Caco-2 (cell line): ENCODE measurements around the gene RASSF10. TPM values are rescaled to one million over a fixed set of nuclear protein-coding genes. Genes with fewer than 3 reads are reported as not detected.

Source experiments
- BruUV-seq: library from RNA; stranded (reverse); fragments of 400-500 nt; replicated peaks from 2 replicates; lab custom pipeline; 2021; lab: Mats Ljungman, UMichigan
- CTCF ChIA-PET: fragments of 300-600 bp; sonication (Branson Sonifier 250); formaldehyde crosslinking; loops from one replicate; lab custom pipeline; 2022; ENCODE audit warnings: antibody characterized with exemption; lab: Charles Lee
- POLR2A ChIA-PET: fragments of 300-600 bp; sonication (Branson Sonifier 250); formaldehyde crosslinking; loops from one replicate; lab custom pipeline; 2022; ENCODE audit warnings: antibody characterized with exemption; lab: Charles Lee
- DNase-seq, 2 experiments: peaks; one replicate each; pipeline versions ENCODE4 v3.0.0 to v3.0.0-alpha.2; 2020 to 2022
- H3K27me3 ChIP-seq: replicated peaks from 2 replicates; pipeline ENCODE4 v1.6.0; 2011; ENCODE audit warnings: low read length; ENCODE audit not compliant: control insufficient read depth, insufficient read depth
- H3K36me3 ChIP-seq: 2 replicates; pipeline ENCODE4 v1.5.1; 2011; ENCODE audit warnings: low read length; ENCODE audit not compliant: control insufficient read depth, insufficient read depth
- H3K4me1 ChIP-seq: fragments of 250-450 bp; sonication (Bioruptor Pico); 2 replicates; pipeline ENCODE4 v1.5.1; 2020; ENCODE audit warnings: mild to moderate bottlenecking
- H3K4me3 ChIP-seq: 2 replicates; pipeline ENCODE4 v1.5.1; 2011; ENCODE audit warnings: low read depth, mild to moderate bottlenecking, control low read depth, low read length
- H3K9me3 ChIP-seq: fragments of 250-450 bp; sonication (Bioruptor Pico); 2 replicates; pipeline ENCODE4 v1.5.1; 2020; ENCODE audit warnings: mild to moderate bottlenecking, moderate library complexity
- H3K27ac Mint-ChIP-seq: one replicate; pipeline ENCODE4 v1.8.0; 2022; ENCODE audit warnings: mixed read lengths; ENCODE audit not compliant: unreplicated experiment
- H3K27me3 Mint-ChIP-seq: one replicate; pipeline ENCODE4 v1.8.0; 2022; ENCODE audit warnings: mixed read lengths; ENCODE audit not compliant: insufficient read depth, unreplicated experiment
- H3K36me3 Mint-ChIP-seq: one replicate; pipeline ENCODE4 v1.8.0; 2022; ENCODE audit warnings: mild to moderate bottlenecking, mixed read lengths; ENCODE audit not compliant: insufficient read depth, unreplicated experiment
- H3K4me1 Mint-ChIP-seq: one replicate; pipeline ENCODE4 v1.8.0; 2022; ENCODE audit warnings: low read depth, mixed read lengths; ENCODE audit not compliant: unreplicated experiment
- H3K4me3 Mint-ChIP-seq: one replicate; pipeline ENCODE4 v1.8.0; 2022; ENCODE audit warnings: mild to moderate bottlenecking, moderate library complexity, mixed read lengths; ENCODE audit not compliant: unreplicated experiment
- H3K9me3 Mint-ChIP-seq: one replicate; pipeline ENCODE4 v1.8.0; 2022; ENCODE audit warnings: mixed read lengths; ENCODE audit not compliant: unreplicated experiment
- CTCF ChIP-seq, 2 experiments: fragments of 200-600 bp in 1 of 2; IDR thresholded peaks; 1 replicate in 1 of 2; 2 replicates in 1 of 2; pipeline versions ENCODE4 v1.5.1 to v1.8.0; 2011 to 2022; ENCODE audit warnings: antibody characterized with exemption in 1 of 2, control low read depth in 1 of 2, inconsistent platforms in 1 of 2, low read depth in 1 of 2, low read length in 1 of 2, mild to moderate bottlenecking in 1 of 2, moderate library complexity in 1 of 2; ENCODE audit not compliant: insufficient read depth in 1 of 2, severe bottlenecking in 1 of 2, unreplicated experiment in 1 of 2
- intact Hi-C: fragments of 100-400 bp; cut with micrococcal nuclease; formaldehyde crosslinking; loops from one replicate; pipeline ENCODE4 v1.10.0; 2022; ENCODE audit not compliant: unreplicated experiment
- total RNA-seq: library from RNA; stranded (reverse); gene quantifications from 2 replicates; pipeline ENCODE4 v1.2.3, GENCODE V29; 2022

The RASSF10 gene
- total RNA-seq, 1 experiment from 2014 or later: 0.91 TPM

- Mint-ChIP-seq H3K27me3 (peaks cover 4% of the 10 kb centered on the region), H3K27ac (no peak overlapping the region), H3K4me3 (no peak overlapping the region), H3K4me1 (no peaks in the 10 kb centered on the region), H3K9me3 (no peaks in the 10 kb centered on the region), H3K36me3 (no peaks in the 10 kb centered on the region)
- Histone ChIP-seq H3K4me3 (no peak overlapping the region), H3K9me3 (no peaks in the 10 kb centered on the region; the same call in 1 of the 2 replicates), H3K27me3 (no peaks in the 10 kb centered on the region), H3K4me1 (no peaks in the 10 kb centered on the region), H3K36me3 (no peaks in the 10 kb centered on the region)
- DNase-seq: no peak
- POLR2A ChIA-PET: no interaction called here
- intact Hi-C loops: no loop called here
- no TSS peak for BruUV-seq
- CTCF ChIA-PET: no interaction called here
- TF ChIP-seq CTCF (IDR thresholded peaks at IDR 0.05; ENCODE audit: insufficient read depth in 1 of 2, low read depth in 1 of 2, low read length in 1 of 2, severe bottlenecking in 1 of 2, unreplicated experiment in 1 of 2): no peak
Observed at GRCh38 chr11:12991426-12991825, 17.7 kb upstream of the RASSF10 start.

GRCh38 chr11:12993626-12994025, 15.5 kb upstream of the RASSF10 start:
- intact Hi-C loops: no loop called here
- DNase-seq: no peak
- Histone ChIP-seq H3K36me3 (no peaks in the 10 kb centered on the region), H3K4me1 (0 out of 2 replicates have a peak, but pooled peaks cover 6% of the 10 kb centered on the region), H3K4me3 (no peak overlapping the region), H3K27me3 (no peaks in the 10 kb centered on the region), H3K9me3 (no peaks in the 10 kb centered on the region; the same call in 1 of the 2 replicates)
- peaks cover 4% of the 10 kb centered on the region for H3K27me3 Mint-ChIP-seq
- H3K36me3 Mint-ChIP-seq: no peaks in the 10 kb centered on the region
- no peak for TF ChIP-seq CTCF (IDR thresholded peaks at IDR 0.05; ENCODE audit: insufficient read depth in 1 of 2, low read depth in 1 of 2, low read length in 1 of 2, severe bottlenecking in 1 of 2, unreplicated experiment in 1 of 2)
- ChIA-PET POLR2A (no interaction called here), CTCF (no interaction called here)
- H3K4me3 Mint-ChIP-seq: no peak overlapping the region
- H3K27ac Mint-ChIP-seq: no peak overlapping the region
- BruUV-seq: no TSS peak
- no peaks in the 10 kb centered on the region for H3K9me3 Mint-ChIP-seq
- no peaks in the 10 kb centered on the region for H3K4me1 Mint-ChIP-seq

GRCh38 chr11:12994476-12994875, 14.6 kb upstream of the RASSF10 start:
- TF ChIP-seq CTCF (IDR thresholded peaks at IDR 0.05; ENCODE audit: insufficient read depth in 1 of 2, low read depth in 1 of 2, low read length in 1 of 2, severe bottlenecking in 1 of 2, unreplicated experiment in 1 of 2): no peak
- intact Hi-C loops: no loop called here
- no peaks in the 10 kb centered on the region; the same call in 1 of the 2 replicates for H3K9me3 ChIP-seq
- H3K4me3 ChIP-seq: no peak overlapping the region
- BruUV-seq: no TSS peak
- 0 out of 2 replicates have a peak, but pooled peaks cover 6% of the 10 kb centered on the region for H3K4me1 ChIP-seq
- no peak for DNase-seq
- no peaks in the 10 kb centered on the region for H3K27me3 ChIP-seq
- CTCF ChIA-PET: no interaction called here
- Mint-ChIP-seq H3K27me3 (peaks cover 4% of the 10 kb centered on the region), H3K9me3 (no peaks in the 10 kb centered on the region), H3K27ac (no peak overlapping the region), H3K4me1 (no peaks in the 10 kb centered on the region), H3K36me3 (no peaks in the 10 kb centered on the region), H3K4me3 (no peak overlapping the region)
- POLR2A ChIA-PET: no interaction called here
- H3K36me3 ChIP-seq: no peaks in the 10 kb centered on the region
